HepG2 (cell line): ENCODE measurements around the gene UBC. TPM values are rescaled to one million over a fixed set of nuclear protein-coding genes. Genes with fewer than 3 reads are reported as not detected.

Experiments used
- ATAC-seq: fragments of 200-7000 bp; cut with Tn5 transposase; 3 replicates; pipeline ENCODE4 v1.9.1; 2020; ENCODE audit warnings: mild to moderate bottlenecking, moderate library complexity
- BruUV-seq: library from RNA; stranded (reverse); fragments of 400-500 nt; replicated peaks from 2 replicates; lab custom pipeline; 2021; lab: Mats Ljungman, UMichigan
- CTCF ChIA-PET: fragments of 300-600 bp; formaldehyde crosslinking; extraction: SDS; loops from one replicate; lab custom pipeline; 2021; ENCODE audit warnings: low total read pairs, inconsistent platforms, low intra/inter-chr PET ratio; lab: Yijun Ruan, JAX
- POLR2A ChIA-PET: fragments of 350-600 bp; sonication (Branson Sonifier 250); formaldehyde crosslinking; loops from one replicate; lab custom pipeline; 2020; ENCODE audit warnings: antibody characterized with exemption, inconsistent platforms; lab: Yijun Ruan, JAX
- DNase-seq: peaks from one replicate; pipeline ENCODE4 v3.0.0-alpha.2; 2015; ENCODE audit warnings: low spot score
- FAIRE-seq: peaks from 3 replicates; lab custom pipeline; 2011; peaks lifted over from hg19 to GRCh38; lab: Jason Lieb, UNC
- H2AFZ ChIP-seq: one replicate; pipeline ENCODE4 v1.6.1; 2011; ENCODE audit warnings: low read length, inconsistent platforms
- H3K27ac ChIP-seq: fragments of 300-600 bp; 3 replicates; pipeline ENCODE4 v1.8.0; 2011; ENCODE audit warnings: mixed run types, mild to moderate bottlenecking, mixed read lengths, low read length, inconsistent platforms; ENCODE audit not compliant: insufficient read depth; ENCODE audit errors: extremely low read length
- H3K27me3 ChIP-seq, 2 experiments: fragments of 200-600 bp in 1 of 2; 2 replicates in 1 of 2; 3 replicates in 1 of 2; pipeline versions ENCODE4 v1.6.0 to v1.8.0; 2011; ENCODE audit warnings: low read length in 2 of 2, mild to moderate bottlenecking in 2 of 2, moderate library complexity in 2 of 2, inconsistent platforms in 1 of 2; ENCODE audit not compliant: insufficient read depth in 2 of 2, control insufficient read depth in 1 of 2
- H3K36me3 ChIP-seq, 2 experiments: fragments of 200-600 bp in 1 of 2; replicated peaks in 1 of 2; 2 replicates in 1 of 2; 3 replicates in 1 of 2; pipeline versions ENCODE4 v1.5.1 to v1.8.0; 2011; ENCODE audit warnings: low read length in 2 of 2, inconsistent platforms in 1 of 2; ENCODE audit not compliant: insufficient read depth in 2 of 2, control insufficient read depth in 1 of 2
- H3K4me1 ChIP-seq: 2 replicates; pipeline ENCODE4 v1.5.1; 2012; ENCODE audit warnings: low read length, inconsistent platforms; ENCODE audit not compliant: insufficient read depth
- H3K4me2 ChIP-seq: 2 replicates; pipeline ENCODE4 v1.6.0; 2011; ENCODE audit warnings: low read depth, low read length, inconsistent platforms
- H3K4me3 ChIP-seq, 3 experiments: fragments of 200-600 bp in 1 of 3; sonication (generic), shearing (Covaris generic) in 1 of 3; replicated peaks in 1 of 3; 2 replicates each; pipeline ENCODE4 v1.5.1; 2011 to 2016; ENCODE audit warnings: low read length in 3 of 3, inconsistent platforms in 2 of 3, low read depth in 2 of 3, mild to moderate bottlenecking in 2 of 3, control low read depth in 1 of 3, mixed read lengths in 1 of 3; ENCODE audit not compliant: insufficient read depth in 1 of 3
- H3K79me2 ChIP-seq: one replicate; pipeline ENCODE4 v1.6.1; 2011; ENCODE audit warnings: low read length, inconsistent platforms; ENCODE audit not compliant: insufficient read depth
- H3K9ac ChIP-seq: 2 replicates; pipeline ENCODE4 v1.6.0; 2011; ENCODE audit warnings: mild to moderate bottlenecking, low read depth, low read length, inconsistent platforms; ENCODE audit not compliant: insufficient read depth
- H3K9me3 ChIP-seq: 2 replicates; pipeline ENCODE4 v1.5.1; 2012; ENCODE audit warnings: mild to moderate bottlenecking, low read length
- H4K20me1 ChIP-seq: 2 replicates; pipeline ENCODE4 v1.6.0; 2011; ENCODE audit warnings: inconsistent platforms, mild to moderate bottlenecking, low read length, moderate library complexity; ENCODE audit not compliant: insufficient read depth
- ATM ChIP-seq: fragments of 450-650 bp; IDR thresholded peaks from 2 replicates; pipeline ENCODE4 v1.7.1; 2017; ENCODE audit warnings: mild to moderate bottlenecking, borderline replicate concordance
- KMT2B ChIP-seq: IDR thresholded peaks from 2 replicates; pipeline ENCODE4 v1.6.1; 2016; ENCODE audit warnings: missing genetic modification reagents, missing compliant biosample characterization
- MNT ChIP-seq: fragments of 450-650 bp; IDR thresholded peaks from 2 replicates; pipeline ENCODE4 v1.6.1; 2016
- SMAD3 ChIP-seq: sonication (generic); formaldehyde crosslinking; IDR thresholded peaks from 2 replicates; pipeline ENCODE4 v1.4.0; 2020; ENCODE audit warnings: missing genetic modification reagents
- SOX13 ChIP-seq, 3 experiments: fragments of 450-650 bp in 1 of 3; sonication (generic) in 1 of 3; formaldehyde crosslinking in 1 of 3; IDR thresholded peaks in 2 of 3; conservative IDR thresholded peaks in 1 of 3; 2 replicates each; pipeline versions ENCODE4 v1.5.0 to v1.6.1; 2016 to 2020; ENCODE audit warnings: antibody characterized with exemption in 1 of 3, mild to moderate bottlenecking in 1 of 3, missing compliant biosample characterization in 1 of 3, missing genetic modification reagents in 1 of 3, moderate library complexity in 1 of 3
- TBP ChIP-seq: sonication (generic); formaldehyde crosslinking; IDR thresholded peaks from 2 replicates; pipeline ENCODE4 v1.5.0; 2020; ENCODE audit warnings: missing genetic modification reagents
- ZEB1 ChIP-seq: IDR thresholded peaks from 2 replicates; pipeline ENCODE4 v1.6.1; 2012; ENCODE audit warnings: mild to moderate bottlenecking, low read depth, inconsistent platforms; ENCODE audit not compliant: insufficient replicate concordance
- ZNF646 ChIP-seq: sonication (generic); formaldehyde crosslinking; IDR thresholded peaks from 2 replicates; pipeline ENCODE4 v1.9.0; 2021; ENCODE audit warnings: mild to moderate bottlenecking, missing genetic modification reagents
- WGBS: methylation state at CpG from one replicate; pipeline ENCODE4 v1.1.6; 2017; ENCODE audit warnings: low lambda C conversion rate; 5-methylcytosine and 5-hydroxymethylcytosine counted together
- in situ Hi-C: cut with HindIII; loops from 2 replicates; pipeline ENCODE4 v1.10.0; 2017; ENCODE audit warnings: low pct_unique_long_range_greater_than_20kb; ENCODE audit not compliant: extremely low pct_ligation_motif_present
- intact Hi-C: fragments of 100-400 bp; cut with micrococcal nuclease; formaldehyde crosslinking; loops from one replicate; pipeline ENCODE4 v1.10.0; 2022; ENCODE audit not compliant: unreplicated experiment
- polyA plus RNA-seq, 8 experiments: library from polyadenylated mRNA; depleted of rRNA in 3 of 8; stranded (reverse) in 7 of 8; unstranded in 1 of 8; fragments of >200 nt; fragmentation: Illumina TruSeq in 4 of 8; extraction: Trizol in 4 of 8; gene quantifications; 2 replicates each; pipeline versions ENCODE4 v1.2.1 to v1.2.3, GENCODE V29; 2011 to 2016; ENCODE audit warnings: low read depth in 4 of 8, missing spikeins in 1 of 8, mixed read lengths in 1 of 8; ENCODE audit not compliant: insufficient read depth in 1 of 8
- total RNA-seq, 5 experiments: library from RNA; depleted of rRNA; stranded (reverse); fragments of >200 nt; fragmentation: Illumina TruSeq; extraction: Trizol; gene quantifications; 2 replicates each; pipeline ENCODE4 v1.2.3, GENCODE V29; 2016; ENCODE audit warnings: low read depth in 1 of 5

Gene UBC
- total and polyA plus RNA-seq, 2 of the 13 experiments (the other 11 are each of a cell fraction or from before 2014, with no cell fraction given): 805 to 1,432 TPM

GRCh38 chr12:124877423-124877822 is 37.0 kb downstream of the UBC start:
- no peaks in the 10 kb centered on the region for H3K79me2 ChIP-seq
- ATAC-seq (no peak), DNase-seq (no peak)
- H4K20me1 ChIP-seq: no peaks in the 10 kb centered on the region
- H3K4me1 ChIP-seq: peaks cover 95% of the 10 kb centered on the region
- 87% methylated on average over 3 of the region's 3 CpGs for WGBS
- ChIA-PET CTCF (no interaction called here), POLR2A (no interaction called here)
- no TSS peak for BruUV-seq
- H3K27me3 ChIP-seq: no peaks in the 10 kb centered on the region
- no peak overlapping the region for H3K4me2 ChIP-seq
- H2AFZ ChIP-seq: no peak overlapping the region
- H3K9me3 ChIP-seq: no peaks in the 10 kb centered on the region
- intact Hi-C loops: no loop called here
- in situ Hi-C loops: no loop called here
- no peak overlapping the region for H3K4me3 ChIP-seq
- H3K36me3 ChIP-seq: no peaks in the 10 kb centered on the region
- H3K9ac ChIP-seq: no peak overlapping the region
- TF ChIP-seq ATM (no peak), ZEB1 (no peak), KMT2B (CRISPR knock-in tag) (no peak), SOX13 (IDR thresholded peaks at IDR 0.05) (no peak), SOX13 (CRISPR knock-in tag; conservative IDR thresholded peaks at IDR 0.05 in 1 of 2, IDR thresholded peaks at IDR 0.05 in 1 of 2) (no peak)
- TF ChIP-seq, all 625 proteins: peak for 0
- FAIRE-seq: no peak
- no peak overlapping the region for H3K27ac ChIP-seq

DNA sequence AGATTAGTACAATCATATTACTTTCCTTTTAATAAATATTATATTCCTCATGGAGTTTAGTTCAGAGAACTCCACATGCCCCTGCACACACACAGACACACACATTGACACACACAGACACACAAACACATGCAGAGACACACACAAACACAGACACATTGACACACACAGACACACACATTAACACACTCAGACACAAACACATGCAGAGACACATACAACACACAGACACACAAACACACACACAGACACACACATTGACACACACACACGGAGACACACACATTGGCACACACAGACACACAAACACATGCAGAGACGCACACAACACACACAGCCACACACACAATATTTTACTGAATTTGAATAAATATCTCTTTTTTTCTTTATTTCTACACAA is 38.3 kb downstream of the UBC start:
- H3K27ac ChIP-seq: peak overlapping the region; percentile 9
- in situ Hi-C loops: no loop called here
- TF ChIP-seq ZNF646 (CRISPR knock-in tag) (peak; percentile 99), TBP (no peak), SMAD3 (CRISPR knock-in tag) (no peak), MNT (peak; percentile 28; the same call in 1 of the 2 replicates)

More for the DNA sequence above, 38.3 kb downstream of the UBC start:
- DNase-seq: no peak
- no peaks in the 10 kb centered on the region for H3K9me3 ChIP-seq
- ChIA-PET POLR2A (no interaction called here), CTCF (interaction anchor here (0.7 kb wide), 1 partner anchor 23 kb away, joined by 3 read pairs; no protein-coding TSS in a partner anchor)
- no peaks in the 10 kb centered on the region for H3K27me3 ChIP-seq
- no TSS peak for BruUV-seq
- intact Hi-C loops: no loop called here
- H3K79me2 ChIP-seq: no peaks in the 10 kb centered on the region
- peak; percentile 72 for FAIRE-seq
- H3K4me2 ChIP-seq: peak overlapping the region; percentile 54
- H4K20me1 ChIP-seq: no peaks in the 10 kb centered on the region
- WGBS: 82% methylated on average over 2 of the region's 2 CpGs
- peaks cover 95% of the 10 kb centered on the region for H3K4me1 ChIP-seq
- ATAC-seq: no peak
- no peak overlapping the region for H2AFZ ChIP-seq
- peak overlapping the region in 1 of 3 experiments; percentile 6; a peak in 1 of 6 replicates for H3K4me3 ChIP-seq
- peak overlapping the region; percentile 22; the same call in 1 of the 2 replicates for H3K9ac ChIP-seq
- H3K36me3 ChIP-seq: no peaks in the 10 kb centered on the region
